OCI-LY3 (cell line): ENCODE results near the gene ATG101.
"Not testable (repeated sequence)": the region's sequence is repeated elsewhere in the genome, so short reads cannot be mapped to it uniquely, and the experiment has no call there.

Experiments used
- H2AFZ ChIP-seq: fragments of 200-600, 300-600 bp; shearing (Covaris generic); 2 replicates; pipeline ENCODE4 v1.6.0; 2014; ENCODE audit warnings: antibody characterized with exemption, low read depth, low read length
- H3K27ac ChIP-seq: fragments of 200-600, 300-600 bp; sonication (generic); 2 replicates; pipeline ENCODE4 v1.5.1; 2014; ENCODE audit warnings: mild to moderate bottlenecking, low read length, moderate library complexity, mixed read lengths
- H3K27me3 ChIP-seq: fragments of 200-600, 300-600 bp; sonication (generic); 2 replicates; pipeline ENCODE4 v1.6.1; 2014; ENCODE audit warnings: low read depth, low read length, mixed read lengths
- H3K36me3 ChIP-seq: fragments of 200-600, 300-600 bp; sonication (generic); replicated peaks from 2 replicates; pipeline ENCODE3; 2014; ENCODE audit warnings: low read depth, low read length, mixed read lengths
- H3K4me1 ChIP-seq: fragments of 300-600, 200-600 bp; sonication (generic); 2 replicates; pipeline ENCODE4 v1.6.1; 2014; ENCODE audit warnings: low read length, mixed read lengths
- H3K4me2 ChIP-seq: fragments of 200-600, 300-600 bp; sonication (generic); 2 replicates; pipeline ENCODE4 v1.6.1; 2014; ENCODE audit warnings: low read length, mixed read lengths
- H3K4me3 ChIP-seq: fragments of 300-600, 200-600 bp; sonication (generic); 2 replicates; pipeline ENCODE4 v1.5.1; 2014; ENCODE audit warnings: antibody characterized with exemption, mild to moderate bottlenecking, low read length, moderate library complexity
- H3K79me2 ChIP-seq: fragments of 300-600, 200-600 bp; shearing (Covaris generic); 2 replicates; pipeline ENCODE4 v1.6.1; 2014; ENCODE audit warnings: mild to moderate bottlenecking, low read length, mixed read lengths
- H3K9ac ChIP-seq: fragments of 300-600, 200-600 bp; shearing (Covaris generic); 2 replicates; pipeline ENCODE4 v1.6.0; 2014; ENCODE audit warnings: mild to moderate bottlenecking, low read length, moderate library complexity
- H3K9me3 ChIP-seq: fragments of 200-600, 300-600 bp; shearing (Covaris generic); 2 replicates; pipeline ENCODE4 v1.6.1; 2014; ENCODE audit warnings: low read length, mixed read lengths; ENCODE audit not compliant: insufficient read depth
- H4K20me1 ChIP-seq: fragments of 200-600, 300-600 bp; sonication (generic); 2 replicates; pipeline ENCODE4 v1.6.1; 2016; ENCODE audit warnings: low read length, mixed read lengths; ENCODE audit not compliant: insufficient read depth
- CTCF ChIP-seq: fragments of 200-600, 300-600 bp; sonication (generic); IDR thresholded peaks from 2 replicates; pipeline ENCODE4 v1.5.1; 2014; ENCODE audit warnings: antibody characterized with exemption, low read length, low read depth
- EZH2phosphoT487 ChIP-seq: fragments of 200-600 bp; shearing (Covaris generic); IDR thresholded peaks from 2 replicates; pipeline ENCODE4 v1.6.1; 2018; ENCODE audit warnings: antibody characterized with exemption, mixed run types, low read depth

ATG101 gene

GRCh38 chr12:52091869-52092268 lies 22.1 kb downstream of the ATG101 start:
- H2AFZ ChIP-seq: no peak overlapping the region
- H3K4me2 ChIP-seq: no peak overlapping the region
- H3K79me2 ChIP-seq: no peaks in the 10 kb centered on the region
- no peaks in the 10 kb centered on the region for H3K36me3 ChIP-seq
- H3K4me1 ChIP-seq: peaks cover 12% of the 10 kb centered on the region
- TF ChIP-seq CTCF (no peak), EZH2phosphoT487 (no peak)
- H3K4me3 ChIP-seq: no peak overlapping the region
- no peak overlapping the region for H3K27ac ChIP-seq
- H3K27me3 ChIP-seq: peaks cover 20% of the 10 kb centered on the region
- no peaks in the 10 kb centered on the region for H3K9me3 ChIP-seq
- H4K20me1 ChIP-seq: no peaks in the 10 kb centered on the region
- H3K9ac ChIP-seq: no peak overlapping the region

- no peaks in the 10 kb centered on the region for H3K9me3 ChIP-seq
- H2AFZ ChIP-seq: no peak overlapping the region
- H3K4me2 ChIP-seq: no peak overlapping the region
- no peaks in the 10 kb centered on the region for H3K36me3 ChIP-seq
- no peak overlapping the region for H3K27ac ChIP-seq
- H3K4me1 ChIP-seq: peaks cover 7% of the 10 kb centered on the region
- no peaks in the 10 kb centered on the region for H3K79me2 ChIP-seq
- H3K27me3 ChIP-seq: peaks cover 17% of the 10 kb centered on the region
- H4K20me1 ChIP-seq: no peaks in the 10 kb centered on the region
- no peak for TF ChIP-seq EZH2phosphoT487
- TF ChIP-seq CTCF: no peak
- no peak overlapping the region for H3K4me3 ChIP-seq
- H3K9ac ChIP-seq: no peak overlapping the region
Measured at GRCh38 chr12:52093346-52093745, 23.6 kb downstream of the ATG101 start.

DNA sequence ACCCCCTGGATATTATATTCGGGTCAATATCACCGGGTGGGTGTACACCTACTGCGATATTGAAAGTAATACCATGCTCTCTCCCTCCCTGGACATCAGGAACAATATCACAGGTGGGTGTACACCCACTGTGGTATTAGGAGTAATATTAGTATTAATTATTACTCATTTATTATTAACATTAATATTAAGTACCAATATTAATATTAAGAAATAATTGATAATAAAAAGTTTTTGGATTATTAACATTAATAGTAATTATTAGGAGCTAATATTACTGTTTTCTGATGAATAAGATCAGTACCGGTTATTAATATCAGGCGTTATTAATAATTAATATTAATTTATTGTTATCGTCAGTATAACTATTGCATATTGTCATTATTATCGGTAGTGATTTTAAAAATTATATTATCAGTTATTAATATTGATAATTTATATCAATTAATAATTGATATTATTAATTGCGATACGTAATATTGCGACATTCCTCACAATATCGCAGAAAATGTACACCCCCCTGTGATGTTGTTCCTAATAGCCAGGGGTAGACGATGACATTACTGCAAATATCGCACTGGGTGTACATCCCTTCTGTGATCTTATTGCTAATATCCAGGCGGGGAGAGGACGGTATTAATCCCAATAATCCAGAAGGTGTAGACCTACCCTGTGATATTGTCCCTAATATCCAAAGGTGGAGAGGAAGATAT lies 26.7 kb downstream of the ATG101 start:
- no peaks in the 10 kb centered on the region for H4K20me1 ChIP-seq
- no peaks in the 10 kb centered on the region for H3K4me1 ChIP-seq
- no peak overlapping the region for H3K4me3 ChIP-seq
- H3K9ac ChIP-seq: no peak overlapping the region
- H3K9me3 ChIP-seq: no peaks in the 10 kb centered on the region
- H3K27me3 ChIP-seq: peaks cover 6% of the 10 kb centered on the region; the same call in 1 of the 2 replicates
- H3K27ac ChIP-seq: no peak overlapping the region
- H2AFZ ChIP-seq: no peak overlapping the region
- TF ChIP-seq EZH2phosphoT487 (no peak), CTCF (no peak)
- H3K79me2 ChIP-seq: no peaks in the 10 kb centered on the region
- no peaks in the 10 kb centered on the region for H3K36me3 ChIP-seq
- no peak overlapping the region for H3K4me2 ChIP-seq

DNA sequence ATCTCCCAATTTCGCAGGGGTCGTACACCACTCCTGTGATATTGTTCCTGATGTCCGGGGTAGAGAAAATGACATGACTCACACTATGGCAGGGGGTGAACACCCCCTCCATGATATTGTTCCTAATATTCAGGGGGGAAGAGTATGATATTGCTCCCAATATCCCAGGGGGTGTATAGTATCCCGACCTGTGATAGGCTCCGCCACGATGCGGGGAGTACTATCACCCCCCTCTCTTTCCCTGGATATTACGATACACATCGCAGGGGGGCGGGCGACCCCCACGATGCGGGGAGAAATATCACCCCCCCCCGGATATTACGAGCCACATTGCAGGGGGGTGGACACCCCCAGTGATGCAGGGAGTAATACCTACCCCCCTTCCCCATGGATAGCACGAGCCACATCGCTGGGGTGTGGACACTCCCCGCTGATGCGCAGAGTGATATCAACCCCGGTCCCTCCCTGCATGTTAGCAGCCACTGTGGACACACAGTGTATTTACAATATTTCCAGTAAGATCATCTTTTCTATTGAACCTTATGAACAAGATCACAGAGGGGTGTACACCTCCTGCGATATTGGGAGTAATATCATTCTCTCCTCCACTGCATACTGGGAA lies 27.4 kb downstream of the ATG101 start:
- H2AFZ ChIP-seq: no peak overlapping the region
- no peak overlapping the region for H3K9ac ChIP-seq
- no peak overlapping the region for H3K4me3 ChIP-seq
- no peaks in the 10 kb centered on the region for H3K4me1 ChIP-seq
- TF ChIP-seq EZH2phosphoT487 (no peak), CTCF (no peak)
- H3K9me3 ChIP-seq: no peaks in the 10 kb centered on the region
- H3K79me2 ChIP-seq: no peaks in the 10 kb centered on the region
- H4K20me1 ChIP-seq: no peaks in the 10 kb centered on the region
- H3K36me3 ChIP-seq: no peaks in the 10 kb centered on the region
- no peak overlapping the region for H3K4me2 ChIP-seq
- H3K27me3 ChIP-seq: peaks cover 2% of the 10 kb centered on the region; the same call in 1 of the 2 replicates
- H3K27ac ChIP-seq: no peak overlapping the region

DNA sequence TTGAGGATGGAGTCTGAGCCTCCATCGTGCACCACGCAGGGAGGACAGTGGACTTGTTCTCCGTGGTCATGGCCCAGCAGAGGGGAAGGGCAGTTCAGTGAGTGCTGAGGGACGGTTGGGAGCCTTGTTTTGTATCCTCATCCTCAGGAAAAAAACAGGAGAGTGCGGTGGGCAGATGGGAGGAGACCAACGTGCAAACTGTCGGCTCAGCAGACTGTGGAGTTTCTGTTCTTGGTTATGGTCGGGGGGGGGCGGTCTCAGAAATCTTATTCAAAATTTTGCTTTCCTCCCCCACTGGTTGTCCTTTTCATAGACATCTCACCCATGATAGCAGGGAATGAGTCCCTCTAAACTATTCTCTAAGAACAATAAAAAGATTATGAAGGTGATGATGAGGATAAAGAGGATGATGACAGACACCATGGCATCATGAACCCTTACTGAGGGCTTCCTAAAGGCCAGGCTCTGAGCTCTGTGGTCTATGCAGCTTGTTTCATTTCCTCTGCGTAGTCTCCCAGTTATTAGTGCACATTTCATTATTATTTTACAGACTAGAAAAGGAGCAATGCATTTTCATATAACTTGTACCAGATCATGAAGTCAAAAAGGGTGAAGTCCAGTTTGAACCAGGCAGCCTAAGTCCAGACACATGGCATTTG lies 34.8 kb downstream of the ATG101 start:
- peak overlapping the region; percentile 72 for H3K4me3 ChIP-seq
- peak overlapping the region; percentile 55; the same call in 1 of the 2 replicates for H3K9ac ChIP-seq
- H4K20me1 ChIP-seq, H3K79me2 ChIP-seq, H3K9me3 ChIP-seq, H3K27me3 ChIP-seq, H3K36me3 ChIP-seq, H2AFZ ChIP-seq: not testable (repeated sequence)
- peak overlapping the region; percentile 93 for H3K4me2 ChIP-seq
- H3K27ac ChIP-seq: peak overlapping the region; percentile 83
- peaks cover 21% of the 10 kb centered on the region for H3K4me1 ChIP-seq
